HG03558 (cell line): ENCODE measurements around the gene MACROD2.
"Not testable (repeated sequence)": the region's sequence is repeated elsewhere in the genome, so short reads cannot be mapped to it uniquely, and the experiment has no call there.

Experiments used
- ATAC-seq: cut with Tn5 transposase; IDR thresholded peaks from one replicate; pipeline ENCODE4 v1.9.1; 2021; ENCODE audit warnings: moderate number of reproducible peaks; ENCODE audit not compliant: unreplicated experiment; ENCODE audit errors: extremely low read depth

The MACROD2 gene

DNA sequence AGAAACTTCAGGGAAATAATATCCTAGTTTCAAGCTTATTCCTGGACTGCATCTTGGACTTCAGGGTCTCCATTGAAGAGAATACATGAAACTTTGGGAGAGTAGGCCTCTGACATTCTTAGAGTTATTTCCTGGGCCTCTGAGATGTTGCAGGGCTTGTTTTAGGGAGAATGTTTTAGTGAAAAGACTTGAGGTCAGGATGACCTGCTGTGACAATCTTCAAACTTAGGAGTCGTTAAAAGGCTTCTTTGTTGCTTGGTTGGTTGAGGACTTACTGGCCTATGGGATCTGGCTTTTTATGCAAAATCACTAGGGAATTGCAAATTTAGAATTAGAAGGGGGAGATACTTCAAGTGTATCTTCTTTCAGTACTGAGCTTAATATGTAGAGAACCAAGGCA is 955.3 kb downstream of the MACROD2 start:
- ATAC-seq, result no peak

DNA sequence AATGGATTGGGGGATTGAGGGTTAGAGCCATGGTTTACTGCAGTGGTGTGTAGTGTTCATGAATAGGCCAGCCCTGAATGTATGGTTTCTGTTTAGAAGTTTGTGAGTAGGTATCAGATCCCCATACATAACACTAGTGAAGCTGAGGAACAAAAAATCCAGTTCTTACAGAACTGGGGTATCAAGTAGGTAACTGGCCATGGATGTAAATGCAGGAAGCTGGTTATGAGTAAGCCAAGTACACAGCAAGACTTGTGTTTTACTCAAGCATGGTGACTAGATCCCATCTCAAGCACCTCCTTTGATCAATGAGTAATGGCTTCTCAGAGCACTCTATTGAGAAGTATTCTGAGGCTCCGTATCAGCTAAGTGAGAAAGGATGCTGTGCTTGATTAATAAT is 955.8 kb downstream of the MACROD2 start:
- ATAC-seq, result peak; percentile 78

DNA sequence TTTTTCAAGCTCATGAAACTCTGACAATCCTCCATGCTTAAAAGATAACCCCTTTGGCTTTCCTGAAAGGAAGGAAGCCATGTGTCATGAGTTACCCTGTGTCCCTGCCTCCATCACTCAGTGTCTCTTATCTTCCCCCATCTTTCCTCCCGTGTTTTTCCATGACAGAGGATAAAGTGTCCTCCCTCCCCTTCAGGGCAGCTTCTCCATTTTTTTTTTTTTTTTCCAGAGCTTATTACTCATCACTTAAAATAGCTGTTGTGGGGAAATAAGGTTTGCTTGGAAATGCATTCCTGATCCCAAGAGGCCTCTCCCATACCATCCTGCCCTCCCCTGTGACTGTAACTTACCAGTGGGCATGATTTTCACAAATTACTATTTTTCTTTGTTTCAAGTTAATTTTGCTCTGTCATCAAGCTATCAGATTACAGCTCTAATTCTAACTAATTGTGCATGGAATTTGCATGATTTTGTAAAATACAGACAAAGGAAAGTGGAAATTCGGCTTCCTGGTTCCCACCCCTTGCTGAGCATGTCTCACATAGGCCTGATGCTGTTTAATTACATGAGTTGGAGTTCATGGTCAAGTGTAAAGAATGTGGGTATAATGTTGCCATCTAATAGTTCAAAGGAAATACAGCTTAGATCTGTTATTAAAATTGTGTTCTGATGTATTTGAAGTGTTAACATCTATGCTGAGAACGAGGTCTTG is 956.5 kb downstream of the MACROD2 start:
- ATAC-seq, result no peak

DNA sequence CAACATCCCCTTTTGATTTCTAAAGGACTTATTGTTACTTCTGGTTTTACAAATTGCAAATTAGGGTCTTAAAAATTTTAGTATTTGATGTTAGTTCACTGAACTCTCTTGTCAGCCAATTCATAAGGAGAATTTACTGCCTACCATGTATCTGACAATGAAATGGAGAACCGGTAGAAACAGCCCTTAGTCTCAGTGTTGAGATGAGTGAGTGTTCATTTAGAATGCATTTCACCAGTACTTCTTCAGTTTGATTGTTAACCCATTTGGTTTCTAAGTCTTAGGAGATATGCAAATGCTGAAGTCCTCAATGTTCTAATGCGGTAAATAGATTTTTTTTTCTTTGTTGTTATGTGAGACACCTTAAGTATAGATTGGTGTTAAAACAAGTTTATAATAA is 958.4 kb downstream of the MACROD2 start:
- ATAC-seq, result no peak

DNA sequence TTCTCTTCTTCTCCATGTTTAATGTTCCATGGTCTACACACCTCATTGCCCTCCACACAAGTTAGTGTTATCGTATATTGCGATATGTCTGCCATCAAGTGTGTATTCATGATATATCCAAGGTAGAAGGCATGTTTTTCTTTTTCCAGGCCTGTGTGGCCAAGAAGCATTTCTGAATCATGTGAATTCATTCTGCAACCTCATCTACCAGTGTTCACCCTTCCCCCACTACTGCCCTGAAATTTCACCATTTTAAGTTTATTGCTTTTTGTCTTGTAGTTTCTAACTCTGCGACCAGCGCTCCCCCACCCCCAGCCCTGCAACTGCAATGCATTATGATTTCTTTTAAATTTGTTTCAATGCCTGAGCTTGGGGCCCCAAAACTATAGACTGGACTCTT is 960.1 kb downstream of the MACROD2 start:
- no peak for ATAC-seq

DNA sequence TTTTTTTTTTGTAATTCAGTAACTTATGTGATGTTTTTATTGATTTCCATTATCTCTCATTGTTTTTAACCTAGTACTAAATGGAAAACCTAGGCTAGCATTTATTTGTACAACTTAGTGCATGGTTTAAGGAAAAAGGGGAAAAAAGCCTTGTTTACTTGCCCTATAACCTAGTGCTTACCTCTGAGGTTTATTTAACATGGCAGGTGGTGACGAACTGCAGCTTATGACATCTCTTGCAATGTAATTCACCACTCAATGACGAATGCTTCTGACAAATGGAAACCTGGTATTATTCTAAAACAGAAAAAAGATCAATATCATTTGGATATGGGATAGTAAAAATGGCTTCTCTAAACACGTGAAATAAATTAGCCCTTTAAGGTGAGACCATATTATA is 960.7 kb downstream of the MACROD2 start:
- ATAC-seq, result no peak

DNA sequence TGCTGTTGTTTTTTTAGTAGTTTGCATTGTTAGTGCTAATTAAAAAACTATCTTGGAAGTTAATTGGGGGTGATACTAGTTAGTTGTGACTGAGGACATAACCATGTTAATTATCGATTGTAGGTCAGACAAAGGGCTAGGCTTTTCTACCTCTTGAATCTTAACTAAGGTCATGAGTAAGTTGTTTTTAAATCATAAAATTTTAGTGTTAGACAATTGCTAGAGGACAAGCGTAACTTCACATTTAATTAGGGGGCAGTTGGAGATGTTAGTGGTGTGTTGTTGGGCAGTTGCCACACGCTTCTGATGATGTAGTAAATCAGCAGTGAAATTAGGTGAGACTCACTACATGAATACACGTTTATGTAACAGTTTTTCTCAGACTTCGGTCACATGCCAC is 961.2 kb downstream of the MACROD2 start:
- no peak for ATAC-seq

DNA sequence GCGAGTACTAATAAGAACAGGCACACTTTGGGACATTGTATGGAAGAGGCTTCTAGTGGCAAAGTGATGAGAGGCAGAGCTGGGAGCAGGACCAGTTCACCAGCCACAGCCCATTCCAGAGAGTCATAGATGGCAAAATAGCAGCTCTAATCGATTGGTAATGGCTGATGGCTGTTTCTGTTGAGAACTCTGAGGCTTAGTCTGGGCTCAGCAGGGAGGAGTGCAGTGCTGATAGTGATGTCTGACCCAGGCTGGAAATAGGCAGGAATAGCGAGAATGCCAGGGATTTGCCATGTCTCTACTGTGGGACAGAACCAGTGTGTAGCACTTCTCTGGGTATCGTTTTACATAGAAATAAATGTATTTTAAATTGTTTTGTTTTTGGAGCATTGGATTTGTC is 962.1 kb downstream of the MACROD2 start:
- ATAC-seq, result no peak

DNA sequence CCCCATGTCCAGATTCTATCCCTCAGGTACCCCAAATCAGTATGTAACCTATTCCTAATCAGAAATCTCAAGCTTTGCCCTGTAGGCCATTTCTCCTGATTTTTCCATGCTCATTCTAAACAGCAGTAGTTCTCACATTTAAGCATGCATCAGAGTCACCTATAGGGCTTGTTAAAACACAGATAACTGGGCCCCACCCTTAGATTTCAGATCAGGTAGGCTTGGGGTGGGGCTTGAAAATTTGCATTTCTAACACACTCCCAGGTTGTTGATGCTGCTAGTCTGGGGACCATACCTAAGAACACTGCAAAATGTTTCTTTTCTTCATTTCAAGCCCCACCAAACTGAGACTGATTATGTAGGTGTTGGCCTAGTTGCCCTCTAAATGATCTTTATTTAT is 963.3 kb downstream of the MACROD2 start:
- ATAC-seq, result no peak

DNA sequence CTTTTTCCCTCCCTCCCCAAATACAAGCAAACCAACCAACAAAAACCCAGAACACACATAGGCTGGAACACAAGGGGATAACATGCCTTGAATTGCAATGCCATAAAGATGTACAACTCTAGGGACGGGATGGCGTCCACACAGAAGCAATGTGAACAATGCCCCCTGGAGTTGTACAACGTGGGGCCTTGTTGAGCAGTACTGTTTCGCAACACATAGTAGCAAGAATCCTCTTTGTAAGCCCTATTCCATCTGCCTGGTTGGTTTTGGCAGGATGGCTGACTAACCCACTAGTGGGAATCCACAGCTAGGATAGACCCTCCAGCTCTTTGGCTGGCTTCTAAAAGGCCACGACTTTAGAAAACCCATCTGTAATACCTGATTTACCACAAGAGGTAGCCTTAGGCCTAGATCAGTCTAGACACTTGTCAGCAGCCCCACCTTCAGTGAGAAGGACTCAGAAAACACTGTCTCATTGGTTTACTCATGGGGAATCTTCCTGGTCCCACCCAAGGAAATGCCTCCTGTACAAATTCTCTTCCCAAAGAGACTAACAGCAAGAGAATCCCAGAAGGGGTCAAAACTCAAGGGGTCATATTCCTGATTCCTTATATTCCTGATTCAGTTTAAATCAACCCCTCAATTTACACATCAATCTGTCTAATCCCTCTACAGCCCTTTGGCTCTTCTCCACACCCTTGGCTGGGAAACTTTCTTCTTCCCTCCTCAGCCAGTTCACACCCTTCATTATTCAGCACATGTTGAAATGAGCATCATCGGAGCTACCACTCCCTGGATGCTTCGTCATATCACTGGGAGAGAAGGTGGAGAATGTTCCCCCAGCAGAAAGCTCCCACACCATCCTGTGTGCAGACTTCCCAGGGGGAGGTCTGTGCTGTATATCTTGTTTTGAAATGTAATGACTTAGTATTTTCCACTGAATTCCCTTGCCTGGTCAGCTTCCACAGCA is 964.5 kb downstream of the MACROD2 start:
- no peak for ATAC-seq

DNA sequence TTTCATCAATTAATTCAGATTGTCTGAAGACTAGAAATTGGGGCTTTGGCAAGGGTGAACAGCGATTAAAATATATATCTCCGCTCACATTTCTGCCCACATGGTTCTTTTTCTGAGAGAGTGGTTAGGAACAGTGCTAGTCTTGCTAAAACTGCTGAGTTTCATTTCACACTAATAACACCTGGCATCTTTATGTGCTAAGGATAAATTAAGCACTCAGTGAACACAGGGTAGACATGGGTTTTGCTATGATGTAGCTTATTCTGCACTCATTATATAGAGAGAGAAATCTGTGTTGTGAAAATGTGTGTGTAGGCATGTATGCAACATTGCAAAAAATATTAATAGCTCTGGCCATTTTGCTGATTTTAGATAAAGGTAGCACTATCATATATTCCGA is 965.5 kb downstream of the MACROD2 start:
- no peak for ATAC-seq

DNA sequence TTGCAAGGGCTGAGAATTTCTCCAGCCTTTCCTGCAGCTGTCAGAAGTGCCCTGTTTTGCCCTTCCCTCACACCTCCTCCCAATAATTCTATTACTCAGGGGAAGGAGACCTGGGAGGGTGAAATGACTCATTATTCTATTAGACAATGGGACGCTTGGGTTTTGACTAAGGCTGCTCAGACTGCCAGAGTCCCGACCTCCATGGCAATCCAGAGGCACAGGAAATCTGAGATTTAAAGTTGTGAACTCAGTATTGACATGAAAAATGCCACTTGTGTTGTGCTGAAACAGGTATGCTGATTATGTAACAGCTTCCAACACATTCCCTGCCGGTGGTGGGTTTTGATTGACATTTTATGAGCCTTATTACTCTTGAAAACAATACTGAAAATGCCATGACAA is 967.9 kb downstream of the MACROD2 start:
- no peak for ATAC-seq

DNA sequence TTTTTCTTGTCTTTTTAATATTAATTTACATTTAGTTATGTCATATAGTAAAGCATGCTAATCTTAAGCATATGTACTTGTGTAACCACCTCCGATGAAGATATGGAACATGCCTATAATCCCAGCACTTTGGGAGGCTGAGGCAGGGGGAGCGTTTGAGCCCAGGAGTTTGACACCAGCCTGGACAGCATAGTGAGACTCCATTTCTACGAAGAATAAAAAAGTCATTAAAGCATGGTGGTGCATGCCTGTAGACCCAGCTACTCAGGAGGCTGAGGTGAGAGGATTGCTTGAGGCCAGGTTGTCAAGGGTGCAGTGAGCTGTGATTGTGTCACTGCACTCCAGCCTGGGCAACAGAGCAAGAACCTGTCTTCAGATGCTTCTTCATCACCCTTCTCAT is 970.9 kb downstream of the MACROD2 start:
- no peak for ATAC-seq

DNA sequence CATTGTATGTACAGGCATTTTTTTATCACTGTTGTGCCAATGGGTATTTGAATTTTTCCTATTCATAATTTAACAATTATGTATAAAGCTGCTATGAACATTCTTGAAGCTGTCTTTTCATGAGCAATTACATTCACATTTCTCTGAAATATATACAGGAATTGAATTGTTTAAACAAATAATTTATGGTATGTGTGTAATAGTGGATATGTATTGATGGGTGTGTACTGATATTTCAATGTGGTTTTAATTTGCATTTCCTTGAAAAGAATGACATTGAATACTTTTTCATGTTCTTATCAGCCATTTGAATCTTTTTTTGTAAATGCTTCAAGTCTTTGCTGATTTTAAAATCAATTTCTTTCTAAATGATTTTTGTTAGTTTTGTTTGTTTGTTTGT is 971.5 kb downstream of the MACROD2 start:
- no peak for ATAC-seq

DNA sequence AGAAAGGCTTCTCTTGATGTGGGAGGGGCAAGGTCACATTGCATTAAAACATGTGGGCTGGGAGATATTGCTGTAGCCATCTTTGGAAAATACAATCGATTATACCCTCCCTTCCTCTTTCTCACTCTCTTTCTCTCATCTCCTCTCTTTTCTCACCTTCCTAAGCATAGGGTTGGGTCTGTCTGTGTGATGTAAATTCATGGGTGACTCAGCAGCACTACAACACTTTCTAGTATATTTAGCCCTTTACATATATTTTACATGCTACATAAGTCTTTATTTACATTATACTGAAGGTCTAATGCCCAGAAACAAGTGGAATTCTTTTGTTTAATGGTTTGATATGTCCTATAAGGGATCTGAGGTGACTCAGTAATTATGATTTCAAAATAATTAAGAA is 976.9 kb downstream of the MACROD2 start:
- ATAC-seq, result no peak

DNA sequence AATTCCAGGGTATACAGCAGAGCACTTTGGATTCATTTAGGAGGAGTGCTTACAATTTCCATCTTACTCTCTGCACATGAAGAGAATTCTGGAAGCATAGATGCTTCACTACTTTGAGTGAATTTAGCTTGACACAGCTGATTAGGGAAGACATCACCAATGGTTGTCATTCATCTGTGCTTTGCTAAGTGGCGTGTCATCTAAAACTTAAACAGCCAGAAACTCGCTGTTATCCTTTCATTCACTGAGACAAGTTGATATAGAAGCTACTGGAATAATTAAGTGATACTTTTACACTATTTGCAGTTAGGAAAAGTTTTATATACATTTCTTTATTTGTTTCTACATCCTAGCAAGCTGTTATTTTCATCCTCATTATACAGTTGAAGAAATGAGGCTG is 977.4 kb downstream of the MACROD2 start:
- no peak for ATAC-seq

DNA sequence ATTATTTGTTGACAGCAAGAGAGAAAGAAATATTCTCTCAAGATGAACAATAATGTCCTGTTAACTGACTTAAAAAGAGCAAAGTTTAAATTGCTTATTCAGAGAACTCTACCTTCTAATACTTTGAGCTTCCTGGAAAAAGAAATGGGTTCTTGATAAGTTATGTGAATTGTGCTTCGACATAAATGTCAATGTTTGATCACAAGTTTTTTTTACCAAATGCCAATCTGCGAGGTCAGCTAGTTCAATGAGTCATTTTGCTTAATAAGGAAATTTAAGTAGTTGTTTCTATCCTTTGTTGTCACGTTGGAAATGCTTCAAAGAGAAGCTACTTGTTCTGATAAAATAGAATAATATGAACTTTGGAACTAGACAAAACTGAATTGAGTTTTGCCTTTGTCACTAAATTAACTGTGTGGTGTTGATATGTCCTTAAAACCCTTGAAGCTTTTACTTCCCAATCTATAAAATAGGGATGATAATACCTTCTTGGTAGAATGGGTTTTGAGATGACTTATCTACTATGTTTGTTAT is 984.2 kb downstream of the MACROD2 start:
- ATAC-seq, result no peak

DNA sequence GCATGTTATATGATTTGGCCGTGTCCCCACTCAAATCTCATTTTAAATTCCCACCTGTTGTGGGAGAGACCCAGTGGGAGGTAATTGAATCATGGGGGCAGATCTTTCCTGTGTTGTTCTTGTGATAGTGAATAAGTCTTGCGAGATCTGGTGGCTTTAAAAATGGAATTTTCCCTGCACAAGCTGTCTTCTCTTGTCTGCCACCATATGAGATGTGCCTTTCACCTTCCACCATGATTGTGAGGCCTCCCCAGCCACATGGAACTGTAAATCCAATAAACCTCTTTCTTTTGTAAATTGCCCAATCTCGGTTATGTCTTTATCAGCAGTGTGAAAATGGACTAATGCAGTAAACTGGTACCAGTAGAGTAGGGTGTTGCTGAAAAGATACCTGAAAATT is 986.2 kb downstream of the MACROD2 start:
- not testable (repeated sequence) for ATAC-seq

DNA sequence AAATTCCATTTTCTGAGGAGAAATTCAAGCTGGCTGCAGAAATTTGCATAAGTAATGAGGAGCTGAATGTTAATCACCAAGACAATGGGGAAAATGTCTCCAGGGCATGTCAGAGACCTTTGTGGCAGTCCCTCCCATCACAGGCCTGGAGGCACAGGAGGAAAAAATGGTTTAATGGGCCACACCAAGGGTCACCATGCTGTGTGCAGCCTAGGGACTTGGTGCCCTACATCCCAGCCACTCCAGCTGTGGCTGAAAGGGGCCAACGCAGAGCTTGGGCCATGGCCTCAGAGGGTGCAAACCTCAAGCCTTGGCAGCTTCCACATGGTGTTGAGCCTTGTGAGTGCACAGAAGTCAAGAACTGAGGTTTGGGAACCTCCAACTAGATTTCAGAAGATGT is 987.0 kb downstream of the MACROD2 start:
- not testable (repeated sequence) for ATAC-seq

DNA sequence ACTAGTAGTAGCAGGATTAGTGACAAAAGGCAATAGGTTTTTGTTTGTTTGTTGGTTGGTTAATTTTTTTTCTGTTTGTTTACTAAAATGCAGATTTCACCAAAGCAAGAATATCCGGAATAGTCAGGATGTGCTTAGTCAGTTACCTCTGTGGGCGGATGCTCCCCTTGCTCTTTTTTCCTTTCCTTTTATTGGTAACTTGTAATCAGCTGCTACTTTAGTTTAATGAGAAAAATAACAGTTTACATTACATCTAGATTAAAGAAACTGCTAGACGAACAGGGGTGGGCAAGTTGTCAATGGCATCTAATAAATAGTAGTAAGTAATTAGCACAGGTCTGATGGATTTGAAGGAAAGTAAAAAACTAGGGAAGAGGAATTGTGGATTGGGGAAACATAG is 989.0 kb downstream of the MACROD2 start:
- no peak for ATAC-seq
